GM12892 (cell line): Measurements from ENCODE around the gene OTULIN.

Experiments used
- POLR2A ChIP-seq: IDR thresholded peaks from 2 replicates; pipeline ENCODE4 v1.6.1; 2011; ENCODE audit warnings: low read depth, low read length, control low read depth
- TAF1 ChIP-seq: IDR thresholded peaks from 2 replicates; pipeline ENCODE4 v1.6.1; 2011; ENCODE audit warnings: low read depth, mild to moderate bottlenecking, control low read depth, low read length, borderline replicate concordance

- TF ChIP-seq POLR2A (no peak), TAF1 (no peak)
Observed at GRCh38 chr5:14696057-14696456, 31.5 kb downstream of the OTULIN start.
